HCT116 (cell line): ENCODE results near the gene COX4I2. TPM values are rescaled to one million over a fixed set of nuclear protein-coding genes. Genes with fewer than 3 reads are reported as not detected.

Experiments
- ATAC-seq: fragments of 200-7000 bp; cut with Tn5 transposase; 2 replicates; pipeline ENCODE4 v1.9.1; 2020; ENCODE audit warnings: mild to moderate bottlenecking, moderate library complexity
- BruUV-seq: library from RNA; stranded (reverse); fragments of 400-500 nt; replicated peaks from 2 replicates; lab custom pipeline; 2021; lab: Mats Ljungman, UMichigan
- CTCF ChIA-PET: fragments of 300-600 bp; sonication (Branson Sonifier 250); formaldehyde crosslinking; loops from one replicate; lab custom pipeline; 2021; ENCODE audit warnings: antibody characterized with exemption; lab: Charles Lee
- POLR2A ChIA-PET: fragments of 300-600, 350-600 bp; sonication (Branson Sonifier 250); formaldehyde crosslinking; loops from one replicate; lab custom pipeline; 2021; ENCODE audit warnings: antibody characterized with exemption; lab: Charles Lee
- RAD21 ChIA-PET, 2 experiments: fragments of 300-600 bp; sonication (Branson Sonifier 250); formaldehyde crosslinking; loops; one replicate each; lab custom pipeline; 2023; ENCODE audit warnings: low total read pairs in 2 of 2; ENCODE audit not compliant: uncharacterized antibody in 2 of 2, unreplicated experiment in 2 of 2, low non-redundant PET in 1 of 2; lab: Charles Lee
- DNase-seq: peaks from one replicate; pipeline ENCODE4 v3.0.0-alpha.2; 2010; ENCODE audit warnings: low read depth, low spot score
- H2AFZ ChIP-seq: fragments of 200-600 bp; shearing (Covaris generic), sonication (generic); 2 replicates; pipeline ENCODE4 v1.6.1; 2017; ENCODE audit warnings: low read depth, mixed run types, mixed read lengths, antibody characterized with exemption, low read length; ENCODE audit not compliant: poor library complexity, severe bottlenecking
- H3K27ac ChIP-seq: 2 replicates; pipeline ENCODE4 v1.5.1; 2012; ENCODE audit warnings: low read depth, low read length
- H3K27me3 ChIP-seq: fragments of 200-600 bp; sonication (generic); 2 replicates; pipeline ENCODE4 v1.6.1; 2016; ENCODE audit warnings: mixed run types, low read length, mixed read lengths; ENCODE audit not compliant: insufficient read depth
- H3K36me3 ChIP-seq, 2 experiments: fragments of 200-500 bp in 1 of 2; fragments of 200-600 bp in 1 of 2; sonication (Bioruptor generic) in 1 of 2; sonication (generic) in 1 of 2; 2 replicates each; pipeline versions ENCODE4 v1.5.1 to v1.6.1; 2014 to 2016; ENCODE audit warnings: low read length in 2 of 2, inconsistent platforms in 1 of 2, mixed read lengths in 1 of 2, mixed run types in 1 of 2; ENCODE audit not compliant: insufficient read depth in 2 of 2, control insufficient read depth in 1 of 2
- H3K4me1 ChIP-seq, 2 experiments: fragments of 200-600 bp in 1 of 2; sonication (generic) in 1 of 2; 2 replicates each; pipeline versions ENCODE4 v1.5.1 to v1.6.1; 2012 to 2017; ENCODE audit warnings: low read length in 2 of 2, inconsistent platforms in 1 of 2, mild to moderate bottlenecking in 1 of 2, mixed read lengths in 1 of 2, mixed run types in 1 of 2, moderate library complexity in 1 of 2; ENCODE audit not compliant: insufficient read depth in 2 of 2, control insufficient read depth in 1 of 2
- H3K4me2 ChIP-seq: fragments of 200-600 bp; sonication (generic); 2 replicates; pipeline ENCODE4 v1.6.1; 2017; ENCODE audit warnings: mixed run types, low read length, mixed read lengths
- H3K4me3 ChIP-seq, 2 experiments: fragments of 200-600 bp in 1 of 2; sonication (generic) in 1 of 2; replicated peaks in 1 of 2; 2 replicates each; pipeline ENCODE4 v1.5.1; 2011 to 2016; ENCODE audit warnings: low read length in 2 of 2, control low read depth in 1 of 2, low read depth in 1 of 2, mild to moderate bottlenecking in 1 of 2, mixed read lengths in 1 of 2, mixed run types in 1 of 2
- H3K79me2 ChIP-seq: fragments of 200-600 bp; sonication (generic); 2 replicates; pipeline ENCODE4 v1.6.1; 2017; ENCODE audit warnings: mild to moderate bottlenecking, mixed run types, low read length, moderate library complexity, mixed read lengths; ENCODE audit not compliant: insufficient read depth
- H3K9ac ChIP-seq: fragments of 200-600 bp; sonication (generic); 2 replicates; pipeline ENCODE4 v1.6.1; 2016; ENCODE audit warnings: low read length, mixed read lengths
- H3K9me2 ChIP-seq: fragments of 200-600 bp; sonication (generic), shearing (Covaris generic); 2 replicates; pipeline ENCODE4 v1.6.1; 2017; ENCODE audit warnings: mixed run types, mild to moderate bottlenecking, moderate library complexity; ENCODE audit not compliant: insufficient read depth
- H3K9me3 ChIP-seq, 2 experiments: fragments of 200-500 bp in 1 of 2; fragments of 200-600 bp in 1 of 2; sonication (Bioruptor generic) in 1 of 2; sonication (generic) in 1 of 2; 2 replicates each; pipeline ENCODE4 v1.6.1; 2014 to 2017; ENCODE audit warnings: low read length in 2 of 2, mixed read lengths in 2 of 2, inconsistent platforms in 1 of 2, low read depth in 1 of 2, mild to moderate bottlenecking in 1 of 2, mixed run types in 1 of 2, moderate library complexity in 1 of 2; ENCODE audit not compliant: control insufficient read depth in 1 of 2, insufficient read depth in 1 of 2
- H4K20me1 ChIP-seq: fragments of 200-600 bp; sonication (generic), shearing (Covaris generic); 2 replicates; pipeline ENCODE4 v1.6.1; 2017; ENCODE audit warnings: mixed run types, mild to moderate bottlenecking, moderate library complexity; ENCODE audit not compliant: insufficient read depth
- ELF1 ChIP-seq: IDR thresholded peaks from 2 replicates; pipeline ENCODE4 v1.6.1; 2012; ENCODE audit warnings: low read depth, borderline replicate concordance
- EZH2phosphoT487 ChIP-seq: fragments of 200-600 bp; IDR thresholded peaks from 2 replicates; pipeline ENCODE4 v1.6.1; 2018; ENCODE audit warnings: antibody characterized with exemption, borderline replicate concordance
- FOSL1 ChIP-seq: IDR thresholded peaks from 2 replicates; pipeline ENCODE4 v1.6.1; 2012; ENCODE audit warnings: low read depth
- RAD21 ChIP-seq: IDR thresholded peaks from 2 replicates; pipeline ENCODE4 v1.6.1; 2012; ENCODE audit warnings: low read depth, mild to moderate bottlenecking
- SIN3A ChIP-seq: IDR thresholded peaks from 2 replicates; pipeline ENCODE4 v1.6.1; 2012; ENCODE audit warnings: low read depth
- SP1 ChIP-seq: IDR thresholded peaks from 2 replicates; pipeline ENCODE4 v1.6.1; 2012; ENCODE audit warnings: low read depth
- TCF7L2 ChIP-seq: IDR thresholded peaks from 2 replicates; pipeline ENCODE4 v1.7.0; 2011; ENCODE audit warnings: borderline replicate concordance, inconsistent platforms; ENCODE audit not compliant: insufficient read depth, insufficient read length; ENCODE audit errors: extremely low read depth
- ZFX ChIP-seq: fragments of 450-650 bp; IDR thresholded peaks from 2 replicates; pipeline ENCODE4 v1.6.1; 2017
- ZNF274 ChIP-seq: fragments of 200-500 bp; sonication (Bioruptor generic); IDR thresholded peaks from 2 replicates; pipeline ENCODE4 v1.6.1; 2014; ENCODE audit warnings: mild to moderate bottlenecking, low read depth, low read length, inconsistent platforms
- intact Hi-C: fragments of 100-400 bp; cut with micrococcal nuclease; formaldehyde crosslinking; loops from 2 replicates; pipeline ENCODE4 v1.10.0; 2022
- total RNA-seq: library from RNA; stranded (reverse); gene quantifications from one replicate; pipeline ENCODE4 v1.2.1, GENCODE V29; 2021; ENCODE audit not compliant: unreplicated experiment
- TF ChIP-seq, protein P1 (sequence below): IDR thresholded peaks from 2 replicates; pipeline ENCODE4 v1.6.1; 2012
- TF ChIP-seq, protein P2 (sequence below): IDR thresholded peaks from 2 replicates; pipeline ENCODE4 v1.6.1; 2011; ENCODE audit warnings: mild to moderate bottlenecking, low read length, moderate library complexity; ENCODE audit not compliant: insufficient replicate concordance; ENCODE audit errors: extremely low read depth
- TF ChIP-seq, protein P3 (sequence below): IDR thresholded peaks from 2 replicates; pipeline ENCODE4 v1.6.1; 2012; ENCODE audit warnings: low read depth

COX4I2 gene
- total RNA-seq, 1 experiment from 2014 or later = not detected

DNA sequence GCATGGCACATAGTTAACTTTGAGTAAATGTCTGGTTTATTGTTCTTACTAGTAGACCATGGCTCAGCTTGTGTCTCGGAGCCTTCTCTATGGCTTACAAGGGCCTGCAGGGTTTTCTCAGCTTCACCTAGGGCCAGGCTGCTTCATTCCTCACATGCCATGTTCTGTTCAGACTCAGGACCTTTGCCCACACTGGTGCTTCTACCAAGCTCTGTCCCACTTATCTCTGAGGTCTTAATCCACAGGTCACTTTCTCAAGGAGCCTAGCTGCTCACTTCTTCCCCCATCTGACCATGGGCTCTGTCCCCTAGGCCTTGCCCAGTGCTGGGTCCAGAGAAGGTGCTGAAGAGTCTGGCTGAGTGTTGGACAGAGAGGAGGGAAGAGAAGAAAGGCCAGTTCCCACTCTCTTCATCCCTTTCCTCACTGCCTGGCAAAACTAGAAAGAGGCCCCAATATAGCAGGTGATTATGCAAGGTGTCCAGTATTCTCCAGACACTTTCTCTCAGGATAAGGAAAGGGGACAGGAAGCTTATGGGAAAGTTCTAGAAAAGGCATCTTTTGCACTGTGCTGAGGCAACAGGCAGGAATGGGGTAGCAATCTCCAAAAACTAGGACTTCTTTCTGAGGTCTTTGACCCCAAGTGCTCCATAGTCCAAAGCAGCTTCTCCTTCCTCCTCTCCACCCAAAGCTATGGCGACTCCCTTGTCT lies 40.0 kb downstream of the COX4I2 start:
- ATAC-seq (no peak), DNase-seq (no peak)
- H2AFZ ChIP-seq = no peak overlapping the region
- H3K4me2 ChIP-seq = peak overlapping the region; percentile 2; the same call in 1 of the 2 replicates
- H4K20me1 ChIP-seq = no peaks in the 10 kb centered on the region
- RAD21 ChIA-PET = no interaction called here
- H3K9me3 ChIP-seq = no peaks in the 10 kb centered on the region
- TF ChIP-seq, protein P1, sequence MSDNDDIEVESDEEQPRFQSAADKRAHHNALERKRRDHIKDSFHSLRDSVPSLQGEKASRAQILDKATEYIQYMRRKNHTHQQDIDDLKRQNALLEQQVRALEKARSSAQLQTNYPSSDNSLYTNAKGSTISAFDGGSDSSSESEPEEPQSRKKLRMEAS = no peak
- TF ChIP-seq FOSL1 (no peak), RAD21 (no peak), ELF1 (no peak), SIN3A (no peak), SP1 (no peak), ZNF274 (no peak), TCF7L2 (no peak), ZFX (no peak), EZH2phosphoT487 (no peak)
- TF ChIP-seq, protein P2, sequence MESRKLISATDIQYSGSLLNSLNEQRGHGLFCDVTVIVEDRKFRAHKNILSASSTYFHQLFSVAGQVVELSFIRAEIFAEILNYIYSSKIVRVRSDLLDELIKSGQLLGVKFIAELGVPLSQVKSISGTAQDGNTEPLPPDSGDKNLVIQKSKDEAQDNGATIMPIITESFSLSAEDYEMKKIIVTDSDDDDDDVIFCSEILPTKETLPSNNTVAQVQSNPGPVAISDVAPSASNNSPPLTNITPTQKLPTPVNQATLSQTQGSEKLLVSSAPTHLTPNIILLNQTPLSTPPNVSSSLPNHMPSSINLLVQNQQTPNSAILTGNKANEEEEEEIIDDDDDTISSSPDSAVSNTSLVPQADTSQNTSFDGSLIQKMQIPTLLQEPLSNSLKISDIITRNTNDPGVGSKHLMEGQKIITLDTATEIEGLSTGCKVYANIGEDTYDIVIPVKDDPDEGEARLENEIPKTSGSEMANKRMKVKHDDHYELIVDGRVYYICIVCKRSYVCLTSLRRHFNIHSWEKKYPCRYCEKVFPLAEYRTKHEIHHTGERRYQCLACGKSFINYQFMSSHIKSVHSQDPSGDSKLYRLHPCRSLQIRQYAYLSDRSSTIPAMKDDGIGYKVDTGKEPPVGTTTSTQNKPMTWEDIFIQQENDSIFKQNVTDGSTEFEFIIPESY = no peak
- TF ChIP-seq, protein P3, sequence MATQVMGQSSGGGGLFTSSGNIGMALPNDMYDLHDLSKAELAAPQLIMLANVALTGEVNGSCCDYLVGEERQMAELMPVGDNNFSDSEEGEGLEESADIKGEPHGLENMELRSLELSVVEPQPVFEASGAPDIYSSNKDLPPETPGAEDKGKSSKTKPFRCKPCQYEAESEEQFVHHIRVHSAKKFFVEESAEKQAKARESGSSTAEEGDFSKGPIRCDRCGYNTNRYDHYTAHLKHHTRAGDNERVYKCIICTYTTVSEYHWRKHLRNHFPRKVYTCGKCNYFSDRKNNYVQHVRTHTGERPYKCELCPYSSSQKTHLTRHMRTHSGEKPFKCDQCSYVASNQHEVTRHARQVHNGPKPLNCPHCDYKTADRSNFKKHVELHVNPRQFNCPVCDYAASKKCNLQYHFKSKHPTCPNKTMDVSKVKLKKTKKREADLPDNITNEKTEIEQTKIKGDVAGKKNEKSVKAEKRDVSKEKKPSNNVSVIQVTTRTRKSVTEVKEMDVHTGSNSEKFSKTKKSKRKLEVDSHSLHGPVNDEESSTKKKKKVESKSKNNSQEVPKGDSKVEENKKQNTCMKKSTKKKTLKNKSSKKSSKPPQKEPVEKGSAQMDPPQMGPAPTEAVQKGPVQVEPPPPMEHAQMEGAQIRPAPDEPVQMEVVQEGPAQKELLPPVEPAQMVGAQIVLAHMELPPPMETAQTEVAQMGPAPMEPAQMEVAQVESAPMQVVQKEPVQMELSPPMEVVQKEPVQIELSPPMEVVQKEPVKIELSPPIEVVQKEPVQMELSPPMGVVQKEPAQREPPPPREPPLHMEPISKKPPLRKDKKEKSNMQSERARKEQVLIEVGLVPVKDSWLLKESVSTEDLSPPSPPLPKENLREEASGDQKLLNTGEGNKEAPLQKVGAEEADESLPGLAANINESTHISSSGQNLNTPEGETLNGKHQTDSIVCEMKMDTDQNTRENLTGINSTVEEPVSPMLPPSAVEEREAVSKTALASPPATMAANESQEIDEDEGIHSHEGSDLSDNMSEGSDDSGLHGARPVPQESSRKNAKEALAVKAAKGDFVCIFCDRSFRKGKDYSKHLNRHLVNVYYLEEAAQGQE = no peak
- peak overlapping the region; percentile 79 for H3K27ac ChIP-seq
- H3K4me1 ChIP-seq = peaks cover 75 to 99% of the 10 kb centered on the region in 2 experiments
- peaks cover 3 to 50% of the 10 kb centered on the region in 2 experiments; a peak in 2 of 4 replicates for H3K36me3 ChIP-seq
- H3K9ac ChIP-seq = peak overlapping the region; percentile 37; the same call in 1 of the 2 replicates
- H3K27me3 ChIP-seq = no peaks in the 10 kb centered on the region
- CTCF ChIA-PET = interaction anchor here (2.0 kb wide), 1 partner anchor 46 kb away, joined by 4 read pairs; no protein-coding TSS in a partner anchor
- H3K9me2 ChIP-seq = no peaks in the 10 kb centered on the region
- H3K4me3 ChIP-seq = no peak overlapping the region
- H3K79me2 ChIP-seq = peaks cover 99% of the 10 kb centered on the region
- no TSS peak for BruUV-seq
- intact Hi-C loops = no loop called here
- POLR2A ChIA-PET = interaction anchor here (0.9 to 1.0 kb wide), 2 partner anchors 19 to 46 kb away, joined by 3 read pairs; no protein-coding TSS in a partner anchor
